ENCODE results near the gene RNF44.
"Not testable (repeated sequence)": the region's sequence is repeated elsewhere in the genome, so short reads cannot be mapped to it uniquely, and the experiment has no call there.

Gene RNF44

GRCh38 chr5:176515396-176515795 is 21.8 kb downstream of the RNF44 start:
- no peak for DNase-seq

GRCh38 chr5:176514244-176514950 is 22.8 kb downstream of the RNF44 start:
- no peak for DNase-seq

GRCh38 chr5:176513788-176514187 is 23.4 kb downstream of the RNF44 start:
- DNase-seq = no peak

- no peak for DNase-seq
Measured at GRCh38 chr5:176508603-176509002, 28.6 kb downstream of the RNF44 start.

GRCh38 chr5:176507911-176508310 is 29.3 kb downstream of the RNF44 start:
- DNase-seq = no peak

GRCh38 chr5:176503496-176503895 is 33.7 kb downstream of the RNF44 start:
- DNase-seq = no peak

- DNase-seq = peak; percentile 82
Measured at GRCh38 chr5:176501333-176501732, 35.9 kb downstream of the RNF44 start.

- DNase-seq = peak; percentile 16
Measured at GRCh38 chr5:176500511-176500910, 36.7 kb downstream of the RNF44 start.

GRCh38 chr5:176499273-176499672 is 37.9 kb downstream of the RNF44 start:
- no peak for DNase-seq

GRCh38 chr5:176497852-176498251 is 39.4 kb downstream of the RNF44 start:
- no peak for DNase-seq

- peak; percentile 37 for DNase-seq
Measured at GRCh38 chr5:176492431-176492830, 44.8 kb downstream of the RNF44 start.

GRCh38 chr5:176491901-176492300 is 45.3 kb downstream of the RNF44 start:
- no peak for DNase-seq

GRCh38 chr5:176491101-176491502 is 46.1 kb downstream of the RNF44 start:
- no peak for DNase-seq

- no peak for DNase-seq
Measured at GRCh38 chr5:176490301-176490700, 46.9 kb downstream of the RNF44 start.

- no peak for DNase-seq
Measured at GRCh38 chr5:176489077-176489476, 48.1 kb downstream of the RNF44 start.

GRCh38 chr5:176487160-176487559 is 50.0 kb downstream of the RNF44 start:
- not testable (repeated sequence) for DNase-seq

- no peak for DNase-seq
Measured at GRCh38 chr5:176486189-176486757, 50.9 kb downstream of the RNF44 start.

- DNase-seq = no peak
Measured at GRCh38 chr5:176485176-176485575, 52.0 kb downstream of the RNF44 start.

GRCh38 chr5:176481711-176482110 is 55.5 kb downstream of the RNF44 start:
- no peak for DNase-seq
